Gastroesophageal sphincter (tissue), 4 donors: ENCODE data around the gene RHOJ. TPM values are rescaled to one million over a fixed set of nuclear protein-coding genes. Genes with fewer than 3 reads are reported as not detected.

ENCODE experiments used
- ATAC-seq: fragments of 150-250 bp; one replicate; pipeline ENCODE4 v1.9.1; 2016; ENCODE audit warnings: mild to moderate bottlenecking, moderate library complexity
- H3K27ac ChIP-seq, 4 donors: fragments of 200-600 bp; sonication (generic) in 3 of 4; 1 replicate in 3 of 4; 2 replicates in 1 of 4; pipeline ENCODE4 v1.5.1; 2016 to 2019
- H3K27me3 ChIP-seq: fragments of 200-600 bp; sonication (generic); one replicate; pipeline ENCODE4 v1.5.1; 2019
- H3K36me3 ChIP-seq, 2 donors: fragments of 200-600 bp; sonication (generic); one replicate each; pipeline ENCODE4 v1.5.1; 2019; ENCODE audit warnings: control low read depth in 1 of 2
- H3K4me1 ChIP-seq, 3 donors: fragments of 200-600 bp; sonication (generic); 1 replicate in 2 of 3; 2 replicates in 1 of 3; pipeline ENCODE4 v1.5.1; 2016 to 2019; ENCODE audit warnings: control low read depth in 2 of 3
- H3K4me3 ChIP-seq, 2 donors: fragments of 200-600 bp; sonication (generic); one replicate each; pipeline ENCODE4 v1.5.1; 2019; ENCODE audit warnings: mild to moderate bottlenecking in 1 of 2, moderate library complexity in 1 of 2
- H3K9me3 ChIP-seq, 3 donors: fragments of 200-600 bp; sonication (generic); one replicate each; pipeline ENCODE4 v1.5.1; 2017 to 2019; ENCODE audit warnings: control low read depth in 2 of 3
- EP300 ChIP-seq: sonication (generic); formaldehyde crosslinking; IDR thresholded peaks from one replicate; pipeline ENCODE4 v1.6.1; 2017; ENCODE audit warnings: antibody characterized with exemption, mild to moderate bottlenecking
- POLR2A ChIP-seq, 2 donors: fragments of 450-650 bp; IDR thresholded peaks; one replicate each; pipeline ENCODE4 v1.6.1; 2017; ENCODE audit warnings: antibody characterized with exemption in 2 of 2, mild to moderate bottlenecking in 2 of 2, moderate library complexity in 1 of 2
- POLR2AphosphoS5 ChIP-seq: sonication (generic); formaldehyde crosslinking; IDR thresholded peaks from one replicate; pipeline ENCODE4 v1.6.1; 2017; ENCODE audit warnings: antibody characterized with exemption
- WGBS, 2 donors: methylation state at CpG; one replicate each; pipeline ENCODE4 v1.1.5; 2018; ENCODE audit warnings: low coverage in 1 of 2; 5-methylcytosine and 5-hydroxymethylcytosine counted together
- total RNA-seq, 4 donors: library from RNA; depleted of rRNA; stranded (reverse); fragments of >200 nt; gene quantifications; one replicate each; pipeline ENCODE4 v1.1.0, GENCODE V29; 2016
- TF ChIP-seq, protein P1 (sequence below), 4 experiments: fragments of 200-600 bp in 2 of 4; fragments of 450-650 bp in 2 of 4; sonication (generic) in 1 of 4; IDR thresholded peaks; one replicate each; pipeline ENCODE4 v1.5.1; 2017 to 2019; ENCODE audit warnings: antibody characterized with exemption in 4 of 4, mild to moderate bottlenecking in 2 of 4, moderate library complexity in 2 of 4

The RHOJ gene
- total RNA-seq, 4 donors from 2014 or later: 12.5 to 12.9 (median 12.7) TPM

DNA sequence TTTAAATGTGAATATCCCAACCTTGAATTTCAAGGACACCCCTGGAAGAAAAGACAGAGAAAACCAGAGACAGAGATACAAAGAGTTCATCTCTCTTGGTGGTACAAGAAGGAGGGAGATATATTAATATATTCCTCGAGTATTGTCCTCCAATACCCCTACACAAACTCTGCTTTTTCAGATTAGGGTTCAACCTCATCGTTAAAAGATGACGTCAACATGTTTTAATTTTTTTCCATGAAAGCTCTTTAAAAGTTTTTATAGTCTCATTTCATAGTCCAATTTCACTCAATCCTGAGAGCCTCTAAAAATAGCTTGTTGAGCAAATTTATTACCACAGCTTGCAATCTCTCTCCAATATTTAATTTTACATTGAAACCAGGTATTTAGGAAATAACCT lies 19.4 kb downstream of the RHOJ start:
- no peak for TF ChIP-seq POLR2AphosphoS5

DNA sequence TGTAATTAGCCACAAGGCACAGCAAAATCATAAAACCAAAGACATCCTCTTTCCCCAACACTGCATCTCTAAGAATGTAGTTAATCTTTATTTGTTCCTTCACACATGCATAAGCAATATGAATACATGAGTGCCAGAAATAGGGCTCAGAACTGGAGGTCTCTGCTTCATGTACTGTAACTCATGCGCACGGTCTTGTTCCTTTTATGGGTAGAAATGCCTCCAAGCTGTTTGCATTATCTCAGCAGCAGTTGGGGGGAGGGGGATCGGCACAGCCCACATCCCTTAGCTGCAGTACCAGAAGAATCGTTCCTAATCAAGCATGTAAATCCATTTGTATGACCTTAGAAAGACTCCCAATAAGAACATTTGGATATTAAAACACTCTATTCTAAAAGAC lies 20.0 kb downstream of the RHOJ start:
- Histone ChIP-seq H3K36me3 (no peaks in the 10 kb centered on the region), H3K27me3 (no peaks in the 10 kb centered on the region), H3K27ac (no peak overlapping the region), H3K9me3 (no peaks in the 10 kb centered on the region), H3K4me1 (peaks cover 2 to 29% (median 6%) of the 10 kb centered on the region in 3 donors), H3K4me3 (no peak overlapping the region)
- WGBS, 2 donors: 24 to 37% methylated on average over 4 of the region's 4 CpGs
- no peak for ATAC-seq
- no peak for TF ChIP-seq EP300
- TF ChIP-seq POLR2A (IDR thresholded peaks at IDR 0.05): no peak
- TF ChIP-seq, protein P1, sequence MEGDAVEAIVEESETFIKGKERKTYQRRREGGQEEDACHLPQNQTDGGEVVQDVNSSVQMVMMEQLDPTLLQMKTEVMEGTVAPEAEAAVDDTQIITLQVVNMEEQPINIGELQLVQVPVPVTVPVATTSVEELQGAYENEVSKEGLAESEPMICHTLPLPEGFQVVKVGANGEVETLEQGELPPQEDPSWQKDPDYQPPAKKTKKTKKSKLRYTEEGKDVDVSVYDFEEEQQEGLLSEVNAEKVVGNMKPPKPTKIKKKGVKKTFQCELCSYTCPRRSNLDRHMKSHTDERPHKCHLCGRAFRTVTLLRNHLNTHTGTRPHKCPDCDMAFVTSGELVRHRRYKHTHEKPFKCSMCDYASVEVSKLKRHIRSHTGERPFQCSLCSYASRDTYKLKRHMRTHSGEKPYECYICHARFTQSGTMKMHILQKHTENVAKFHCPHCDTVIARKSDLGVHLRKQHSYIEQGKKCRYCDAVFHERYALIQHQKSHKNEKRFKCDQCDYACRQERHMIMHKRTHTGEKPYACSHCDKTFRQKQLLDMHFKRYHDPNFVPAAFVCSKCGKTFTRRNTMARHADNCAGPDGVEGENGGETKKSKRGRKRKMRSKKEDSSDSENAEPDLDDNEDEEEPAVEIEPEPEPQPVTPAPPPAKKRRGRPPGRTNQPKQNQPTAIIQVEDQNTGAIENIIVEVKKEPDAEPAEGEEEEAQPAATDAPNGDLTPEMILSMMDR (IDR thresholded peaks at IDR 0.05): no peak
- TF ChIP-seq POLR2AphosphoS5: no peak

More for the DNA sequence above, 19.4 kb downstream of the RHOJ start:
- no peak for ATAC-seq
- H3K27ac ChIP-seq: no peak overlapping the region
- WGBS, 2 donors: 33 to 56% methylated on average over 3 of the region's 3 CpGs
- H3K4me1 ChIP-seq: peaks cover 2 to 23% (median 6%) of the 10 kb centered on the region in 3 donors
- H3K36me3 ChIP-seq: no peaks in the 10 kb centered on the region
- no peak overlapping the region for H3K4me3 ChIP-seq
- no peaks in the 10 kb centered on the region for H3K27me3 ChIP-seq
- H3K9me3 ChIP-seq: no peaks in the 10 kb centered on the region

DNA sequence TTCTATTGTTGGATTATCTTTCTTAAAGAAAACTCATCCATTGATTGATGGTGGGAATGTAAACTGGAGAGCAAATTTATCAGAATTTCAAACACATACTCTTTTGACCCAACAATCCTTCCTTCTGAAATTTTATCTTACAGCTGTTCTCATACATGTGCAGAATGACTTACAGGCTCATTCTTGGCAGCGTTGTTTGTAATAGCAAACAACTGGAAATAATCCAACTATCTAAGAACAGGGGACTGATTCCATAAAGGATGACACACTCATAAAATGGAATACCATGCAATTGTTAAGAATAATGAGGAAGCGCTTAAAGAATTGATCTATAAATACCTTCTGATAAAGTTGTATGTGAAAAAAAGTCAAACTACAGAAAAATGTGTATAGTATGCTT lies 24.0 kb downstream of the RHOJ start:
- Histone ChIP-seq H3K36me3 (peaks cover 0 to 4% of the 10 kb centered on the region in 2 donors), H3K4me3 (no peak overlapping the region), H3K27ac (no peak overlapping the region), H3K9me3 (peaks cover 0 to 2% (median 0%) of the 10 kb centered on the region in 3 donors), H3K4me1 (peaks cover 2 to 19% (median 6%) of the 10 kb centered on the region in 3 donors), H3K27me3 (no peaks in the 10 kb centered on the region)
- ATAC-seq: no peak
- TF ChIP-seq POLR2A (IDR thresholded peaks at IDR 0.05) (no peak), EP300 (no peak), POLR2AphosphoS5 (no peak)
- TF ChIP-seq, protein P1 (IDR thresholded peaks at IDR 0.05): no peak
- 70 to 86% methylated on average over 1 to 2 of the region's 2 CpGs for WGBS, 2 donors

DNA sequence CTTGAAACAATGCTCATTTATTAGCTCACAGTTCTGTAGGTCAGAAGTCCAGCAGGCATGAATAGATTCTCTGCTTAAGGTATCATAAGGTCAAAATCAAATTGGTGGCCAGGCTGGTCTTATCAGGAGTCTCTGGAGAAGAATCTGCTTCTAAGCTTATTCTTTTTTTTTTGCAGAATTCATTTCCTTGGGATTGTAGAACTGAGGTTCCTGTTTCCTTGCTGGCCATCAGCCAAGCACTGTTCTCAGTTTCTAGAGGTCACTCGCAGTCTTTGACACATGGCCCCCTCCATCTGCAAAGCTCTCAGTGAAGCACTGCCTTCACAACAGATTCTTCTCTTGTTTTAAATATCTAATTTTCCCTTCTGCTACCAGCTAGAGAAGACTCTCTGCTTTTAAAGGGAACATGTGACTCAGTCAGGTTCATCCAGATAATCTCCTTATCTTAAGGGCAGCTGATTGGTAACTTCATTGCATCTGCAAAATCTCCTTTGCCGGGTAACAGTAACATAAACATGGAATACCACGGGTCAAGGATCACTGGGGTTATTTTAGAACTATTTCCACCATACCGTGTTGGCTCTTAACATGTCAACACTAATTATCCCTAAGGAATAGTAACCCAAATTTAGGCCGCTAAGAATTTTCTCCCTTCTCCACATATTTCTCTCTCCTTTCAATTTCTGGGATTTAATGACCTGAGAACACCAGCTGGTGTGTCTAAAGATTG lies 25.3 kb downstream of the RHOJ start:
- ATAC-seq: no peak
- TF ChIP-seq, protein P1 (IDR thresholded peaks at IDR 0.05): no peak
- TF ChIP-seq POLR2A (IDR thresholded peaks at IDR 0.05) (no peak), EP300 (no peak), POLR2AphosphoS5 (no peak)

DNA sequence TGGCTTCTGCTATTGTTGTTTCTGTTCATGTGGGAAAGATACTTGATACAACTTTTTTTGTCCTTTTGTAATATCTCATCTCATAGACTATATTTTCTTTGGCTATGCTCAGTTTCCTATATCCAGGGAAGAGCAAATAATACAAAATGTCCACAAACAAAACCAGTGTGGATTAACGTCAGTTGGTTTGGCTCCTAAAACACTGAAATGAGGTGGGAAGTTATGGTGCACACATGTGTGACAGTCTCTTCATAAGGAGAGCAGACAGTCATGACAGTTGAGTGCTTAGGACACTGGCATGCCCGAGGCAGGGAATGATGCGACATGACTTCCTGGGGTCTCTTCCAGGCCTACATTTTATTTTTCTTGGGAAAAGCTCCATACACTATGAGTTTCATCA lies 27.5 kb downstream of the RHOJ start:
- Histone ChIP-seq H3K36me3 (peaks cover 0 to 4% of the 10 kb centered on the region in 2 donors), H3K27ac (no peak overlapping the region), H3K4me1 (peaks cover 0 to 24% (median 0%) of the 10 kb centered on the region in 3 donors), H3K4me3 (no peak overlapping the region), H3K9me3 (peaks cover 0 to 2% (median 0%) of the 10 kb centered on the region in 3 donors), H3K27me3 (no peaks in the 10 kb centered on the region)
- WGBS, 2 donors: 80 to 83% methylated on average over 3 of the region's 3 CpGs
- ATAC-seq: no peak
- TF ChIP-seq EP300 (no peak), POLR2AphosphoS5 (no peak), POLR2A (IDR thresholded peaks at IDR 0.05) (no peak)
- TF ChIP-seq, protein P1 (IDR thresholded peaks at IDR 0.05): no peak

More for the DNA sequence above, 25.3 kb downstream of the RHOJ start:
- Histone ChIP-seq H3K9me3 (peaks cover 0 to 2% (median 0%) of the 10 kb centered on the region in 3 donors), H3K27me3 (no peaks in the 10 kb centered on the region), H3K27ac (no peak overlapping the region), H3K4me1 (peaks cover 0 to 12% (median under 1%) of the 10 kb centered on the region in 3 donors), H3K4me3 (no peak overlapping the region), H3K36me3 (peaks cover 0 to 4% of the 10 kb centered on the region in 2 donors)
- 55 to 80% methylated on average over 5 of the region's 5 CpGs for WGBS, 2 donors
